ENCODE data around the gene D2HGDH.
A peak's percentile ranks its signal among the peaks of the same experiment; 100 is the strongest.
"Not testable (repeated sequence)": the region's sequence is repeated elsewhere in the genome, so short reads cannot be mapped to it uniquely, and the experiment has no call there.

Gene D2HGDH

GRCh38 chr2:241726459-241726858 lies 8.0 kb upstream of the D2HGDH start:
- DNase-seq = no peak

DNA sequence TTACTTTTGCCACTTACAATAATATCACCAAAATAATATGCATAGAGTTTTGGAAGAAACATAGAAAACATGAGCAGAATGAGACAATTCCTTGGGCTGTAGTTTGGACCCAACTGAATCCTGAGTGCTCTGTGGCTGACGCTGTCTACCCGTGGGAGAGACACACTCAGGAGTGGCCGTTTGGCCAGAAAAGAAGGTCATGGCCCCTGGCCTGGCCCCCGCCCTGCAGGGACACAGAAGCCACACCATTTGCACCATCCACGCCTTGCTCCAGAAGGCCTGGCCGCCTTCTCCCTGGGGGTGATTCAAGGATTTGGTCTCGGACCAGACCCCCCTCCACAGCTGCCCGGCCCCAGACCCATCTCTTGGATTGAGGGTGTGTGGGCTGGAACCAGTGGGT lies 6.4 kb upstream of the D2HGDH start:
- no peak for DNase-seq

GRCh38 chr2:241728627-241729026 lies 5.8 kb upstream of the D2HGDH start:
- no peak for DNase-seq

- DNase-seq = no peak
Observed at GRCh38 chr2:241729868-241730267, 4.6 kb upstream of the D2HGDH start.

GRCh38 chr2:241730671-241731293 lies 3.6 kb upstream of the D2HGDH start:
- no peak for DNase-seq

DNA sequence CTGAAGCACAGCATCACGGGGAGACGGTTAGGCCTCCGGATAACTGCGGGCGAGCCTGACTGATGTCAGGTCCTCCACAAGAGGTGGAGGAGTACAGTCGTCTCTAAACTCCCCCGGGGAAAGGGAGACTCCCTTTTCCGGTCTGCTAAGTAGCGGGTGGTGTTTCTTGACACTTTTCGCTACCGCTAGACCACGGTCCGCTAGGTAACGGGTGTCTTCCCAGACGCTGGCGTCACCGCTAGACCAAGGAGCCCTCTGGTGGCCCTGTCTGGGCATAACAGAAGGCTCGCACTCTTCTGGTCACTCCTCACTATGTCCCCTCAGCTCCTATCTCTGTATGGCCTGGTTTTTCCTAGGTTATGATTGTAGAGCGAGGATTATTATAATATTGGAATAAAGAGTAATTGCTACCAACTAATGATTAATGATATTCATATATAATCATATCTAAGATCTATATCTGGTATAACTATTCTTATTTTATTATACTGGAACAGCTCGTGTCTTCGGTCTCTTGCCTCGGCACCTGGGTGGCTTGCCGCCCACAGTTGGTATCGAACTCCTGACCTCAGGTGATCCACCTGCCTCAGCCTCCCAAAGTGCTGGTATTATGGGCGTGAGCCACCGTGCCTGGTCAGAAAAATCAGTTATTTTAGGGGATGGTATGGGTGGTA lies 1.8 kb upstream of the D2HGDH start:
- peak; percentile 41 for DNase-seq

DNA sequence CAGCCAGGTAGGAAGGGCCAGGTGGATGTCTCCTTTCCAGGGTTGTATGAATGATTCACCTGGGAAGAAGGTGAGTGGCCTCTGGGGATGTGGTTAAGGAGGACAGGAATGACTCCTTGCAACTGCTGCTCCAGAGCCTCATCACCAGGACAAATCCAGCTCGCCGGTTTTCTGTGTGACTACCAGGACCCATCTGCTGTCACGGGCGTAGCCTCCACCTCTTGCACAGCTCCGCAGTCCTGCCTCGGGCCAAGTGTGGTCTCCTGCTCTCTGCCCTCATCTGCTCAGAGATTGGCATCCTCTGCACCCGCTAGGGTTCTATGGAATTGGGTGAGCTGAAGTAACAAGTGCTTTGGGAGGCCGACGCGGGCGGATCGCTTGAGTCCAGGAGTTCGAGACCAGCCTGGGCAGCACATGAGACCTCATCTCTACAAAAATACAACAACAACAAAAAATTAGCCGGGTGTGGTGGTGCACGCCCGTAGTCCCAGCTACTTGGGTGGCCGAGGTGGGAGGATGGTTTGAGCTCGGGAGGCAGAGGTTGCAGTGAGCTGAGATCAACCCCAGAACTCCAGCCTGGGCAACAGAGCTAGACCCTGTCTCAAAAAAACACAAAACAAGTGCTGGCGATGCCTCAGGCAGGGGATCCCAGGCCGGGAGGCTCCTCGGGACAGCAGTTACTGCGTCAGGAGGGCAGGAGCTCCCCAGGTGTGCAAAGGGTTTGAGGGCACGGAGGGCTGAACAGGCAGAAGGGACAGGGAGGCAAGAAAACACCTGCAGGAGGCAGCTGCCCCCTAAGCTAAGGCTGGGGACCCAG lies 831 bp upstream of the D2HGDH start:
- DNase-seq = no peak

- DNase-seq = no peak
Observed at GRCh38 chr2:241734208-241734466, 293 bp upstream of the D2HGDH start.

GRCh38 chr2:241736111-241736510 lies 1.7 kb downstream of the D2HGDH start:
- no peak for DNase-seq

DNA sequence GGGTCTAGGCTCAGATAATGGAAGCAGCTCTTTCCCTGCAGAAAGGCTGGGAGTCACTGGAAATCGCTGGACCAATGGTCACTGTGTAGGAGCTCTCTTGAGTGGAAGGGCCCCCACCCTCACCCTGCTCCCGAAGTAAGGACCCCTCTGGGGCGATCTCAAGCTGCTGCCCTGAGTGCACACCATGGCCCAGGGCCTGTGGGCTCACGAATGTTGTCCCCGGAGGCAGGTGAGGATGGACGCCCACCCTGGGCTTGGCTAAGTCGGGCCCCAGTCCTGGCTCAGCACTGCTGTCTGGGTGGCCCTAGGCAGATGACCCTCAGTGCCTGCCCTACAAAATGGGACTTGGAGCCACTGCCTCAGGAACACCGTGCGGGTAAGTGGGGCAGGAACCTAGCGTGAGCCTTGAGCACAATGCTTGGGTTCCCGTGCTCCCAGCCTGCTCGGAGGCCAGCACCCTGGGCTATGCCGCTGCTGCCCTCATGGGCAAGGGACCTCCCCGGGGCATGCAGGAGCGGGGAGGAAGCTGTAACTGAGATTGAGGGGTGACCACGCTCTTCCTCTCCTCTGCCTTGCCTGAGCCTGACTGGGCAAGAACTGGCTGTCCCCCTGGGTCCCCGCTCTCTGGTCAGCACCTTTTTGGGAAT lies 3.7 kb downstream of the D2HGDH start:
- no peak for DNase-seq

GRCh38 chr2:241739177-241739576 lies 4.7 kb downstream of the D2HGDH start:
- DNase-seq = no peak

- DNase-seq = no peak
Observed at GRCh38 chr2:241739651-241740050, 5.2 kb downstream of the D2HGDH start.

GRCh38 chr2:241741016-241741415 lies 6.6 kb downstream of the D2HGDH start:
- DNase-seq = no peak

- no peak for DNase-seq
Observed at GRCh38 chr2:241742320-241742939, 8.0 kb downstream of the D2HGDH start.

GRCh38 chr2:241743008-241743407 lies 8.6 kb downstream of the D2HGDH start:
- not testable (repeated sequence) for DNase-seq

DNA sequence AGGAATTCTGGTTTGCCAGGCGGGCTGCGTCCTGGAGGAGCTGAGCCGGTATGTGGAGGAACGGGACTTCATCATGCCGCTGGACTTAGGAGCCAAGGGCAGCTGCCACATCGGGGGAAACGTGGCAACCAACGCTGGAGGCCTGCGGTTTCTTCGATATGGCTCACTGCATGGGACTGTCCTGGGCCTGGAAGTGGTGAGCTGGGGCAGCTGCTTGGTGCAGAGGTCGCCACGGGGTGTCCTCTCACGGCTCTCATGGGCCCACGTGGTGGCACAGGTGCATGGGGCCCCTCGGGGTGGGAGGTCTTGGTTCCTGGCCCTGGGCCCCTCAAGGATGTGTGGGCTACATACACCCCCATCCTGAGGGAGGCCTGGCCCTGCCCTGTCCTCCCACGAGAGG lies 9.2 kb downstream of the D2HGDH start:
- DNase-seq = no peak

DNA sequence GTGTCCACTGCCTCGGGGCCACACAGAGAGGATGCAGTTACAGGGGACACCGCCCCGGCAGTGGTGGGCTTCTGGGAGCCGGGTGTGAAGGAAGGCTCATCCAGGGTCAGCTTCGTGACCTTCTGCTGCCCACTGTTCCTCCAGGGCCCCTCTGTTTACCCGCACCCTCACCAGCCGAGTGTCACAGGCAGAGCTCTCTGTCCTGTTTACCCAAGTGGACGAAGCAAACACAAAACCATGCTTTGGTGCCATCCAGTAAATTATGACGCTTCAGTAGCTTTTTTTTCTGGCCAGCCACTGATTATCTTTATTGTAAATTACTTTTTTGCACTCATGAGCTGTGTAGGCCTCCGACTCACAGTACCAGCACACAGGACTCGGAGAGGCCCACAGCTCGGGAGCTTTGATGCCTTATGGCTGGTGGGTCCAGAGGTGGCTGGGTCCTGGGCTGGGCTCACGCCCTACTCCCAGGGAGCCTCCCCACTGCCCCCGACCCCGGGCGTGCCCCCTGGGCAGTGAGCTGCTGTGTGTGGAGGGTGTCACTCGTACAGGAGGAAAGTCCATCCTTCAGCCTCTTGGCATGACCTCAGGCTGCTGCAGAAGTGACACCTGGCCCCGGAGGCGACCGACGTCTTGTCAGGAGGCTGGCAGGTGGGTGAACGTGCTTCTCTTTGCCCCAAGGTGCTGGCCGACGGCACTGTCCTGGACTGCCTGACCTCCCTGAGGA lies 9.8 kb downstream of the D2HGDH start:
- no peak for DNase-seq

- DNase-seq = no peak
Observed at GRCh38 chr2:241745276-241745675, 10.8 kb downstream of the D2HGDH start.

DNA sequence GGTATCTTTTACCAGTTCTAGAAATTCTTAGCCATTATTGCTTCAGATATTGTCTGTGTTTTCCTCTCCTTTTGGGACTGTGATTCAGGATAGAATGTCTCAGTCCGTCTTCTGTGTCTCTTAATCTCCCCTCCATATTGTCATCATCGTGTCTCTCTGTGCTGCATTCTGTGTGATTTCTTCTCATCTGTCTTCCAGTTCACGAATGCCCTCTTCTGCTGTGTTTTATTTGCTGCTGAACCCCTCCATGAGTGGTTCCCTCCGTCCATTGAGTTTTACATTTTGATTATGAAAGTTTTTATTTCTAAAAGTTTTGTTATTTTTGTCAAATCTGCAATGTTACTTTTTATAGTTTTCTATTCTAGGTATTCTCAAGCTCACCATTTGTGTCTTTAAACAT lies 11.7 kb downstream of the D2HGDH start:
- no peak for DNase-seq

GRCh38 chr2:241748468-241749256 lies 14.2 kb downstream of the D2HGDH start:
- no peak for DNase-seq

DNA sequence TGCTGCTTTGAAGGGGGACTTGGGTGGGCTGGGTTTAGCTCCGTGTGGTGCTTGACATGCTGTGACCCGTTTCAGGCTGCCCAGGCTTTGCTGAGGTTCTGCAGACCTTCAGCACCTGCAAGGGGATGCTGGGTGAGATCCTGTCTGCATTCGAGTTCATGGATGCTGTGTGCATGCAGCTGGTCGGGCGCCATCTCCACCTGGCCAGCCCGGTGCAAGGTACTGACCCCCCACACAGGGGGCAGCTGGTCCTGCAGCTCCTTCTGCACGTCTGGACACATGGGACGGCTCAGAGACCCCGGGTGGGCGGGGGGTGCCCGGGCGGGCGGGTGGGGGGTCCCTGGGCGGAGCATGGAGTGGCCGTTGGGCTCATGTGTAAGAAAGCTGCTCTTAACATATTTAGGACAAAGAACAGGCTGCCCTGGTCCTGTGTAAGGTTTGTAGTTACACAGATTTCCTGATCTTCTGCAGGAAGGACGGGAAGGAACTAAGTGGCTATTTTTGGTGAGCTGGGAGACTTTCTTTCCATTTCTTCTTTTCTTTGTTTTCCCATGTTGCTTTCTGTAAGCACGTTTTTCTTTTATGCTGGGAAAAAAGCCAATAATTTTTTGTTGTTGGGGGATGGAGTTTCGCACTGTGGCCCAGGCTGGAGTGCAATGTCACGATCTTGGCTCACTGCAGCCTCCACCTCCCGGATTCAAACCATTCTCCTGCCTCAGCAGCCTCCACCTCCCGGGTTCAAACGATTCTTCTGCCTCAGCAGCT lies 15.8 kb downstream of the D2HGDH start:
- DNase-seq = no peak
